ENCODE measurements around the gene SYT5. TPM values are rescaled to one million over a fixed set of nuclear protein-coding genes. Genes with fewer than 3 reads are reported as not detected.

The SYT5 gene
- total RNA-seq, 1 experiment from 2014 or later: 1.3 TPM

- intact Hi-C loops (cut with micrococcal nuclease; ENCODE audit: unreplicated experiment): loop anchor here (1.0 to 2.0 kb wide), 5 partner anchors 28 to 70 kb away; partner anchors contain the start of genes DNAAF3 and PPP6R1
These were observed 36.5 kb upstream of the SYT5 start for GRCh38 chr19:55216461-55217198.

GRCh38 chr19:55213547-55213946 lies 33.5 kb upstream of the SYT5 start:
- no peaks in the 10 kb centered on the region for H3K36me3 ChIP-seq (ENCODE audit: low read depth)
- H3K4me2 ChIP-seq: no peak overlapping the region
- H3K9me3 ChIP-seq (ENCODE audit: insufficient read depth, low read depth): peaks cover 16% of the 10 kb centered on the region; the same call in 1 of the 2 replicates
- H3K4me1 ChIP-seq (replicated peaks; ENCODE audit: insufficient read depth): peaks cover 39% of the 10 kb centered on the region
- H3K79me2 ChIP-seq (ENCODE audit: low read depth): no peaks in the 10 kb centered on the region
- TF ChIP-seq EZH2 (IDR thresholded peaks at IDR 0.05; ENCODE audit: low read depth) (no peak), CTCF (conservative IDR thresholded peaks at IDR 0.05) (no peak)
- ChIA-PET POLR2A (ENCODE audit: unreplicated experiment) (no interaction called here), CTCF (no interaction called here)
- H3K9me2 ChIP-seq (ENCODE audit: insufficient read depth): no peaks in the 10 kb centered on the region
- DNase-seq: no peak
- no peaks in the 10 kb centered on the region for H3K27me3 ChIP-seq (ENCODE audit: insufficient read depth, low read depth)
- no TSS peak for BruUV-seq (replicated peaks)
- intact Hi-C loops (cut with micrococcal nuclease; ENCODE audit: unreplicated experiment): no loop called here
- no peak overlapping the region for H2AFZ ChIP-seq
- peaks cover 48% of the 10 kb centered on the region for H3F3A ChIP-seq (ENCODE audit: insufficient read depth, low read depth)
- H3K4me3 ChIP-seq: no peak overlapping the region
- no peaks in the 10 kb centered on the region for H4K20me1 ChIP-seq (ENCODE audit: insufficient read depth)
- no peak overlapping the region for H3K27ac ChIP-seq

More at GRCh38 chr19:55216461-55217198, 36.5 kb upstream of the SYT5 start:
- Histone ChIP-seq H2AFZ (no peak overlapping the region; the same call in 1 of the 2 replicates), H3K4me3 (peak overlapping the region; percentile 61), H3K79me2 (ENCODE audit: low read depth) (no peaks in the 10 kb centered on the region), H4K20me1 (ENCODE audit: insufficient read depth) (no peaks in the 10 kb centered on the region), H3K4me1 (replicated peaks; ENCODE audit: insufficient read depth) (peaks cover 15% of the 10 kb centered on the region), H3F3A (ENCODE audit: insufficient read depth, low read depth) (peaks cover 28% of the 10 kb centered on the region), H3K27me3 (ENCODE audit: insufficient read depth, low read depth) (no peaks in the 10 kb centered on the region), H3K36me3 (ENCODE audit: low read depth) (no peaks in the 10 kb centered on the region), H3K4me2 (peak overlapping the region; percentile 92), H3K9me2 (ENCODE audit: insufficient read depth) (no peaks in the 10 kb centered on the region), H3K27ac (peak overlapping the region; percentile 92), H3K9me3 (ENCODE audit: insufficient read depth, low read depth) (peaks cover 16% of the 10 kb centered on the region; the same call in 1 of the 2 replicates)
- ChIA-PET POLR2A (ENCODE audit: unreplicated experiment) (interaction anchor here (0.5 to 1.2 kb wide), 3 partner anchors 44 to 1158 kb away, joined by 6 to 19 read pairs (median 11); no protein-coding TSS in a partner anchor), CTCF (interaction anchor here (0.6 to 1.2 kb wide), 2 partner anchors 42 to 332 kb away, joined by 3 to 4 read pairs; partner anchors contain the start of gene PPP6R1)
- BruUV-seq (replicated peaks): TSS peak; percentile 28
- peak; percentile 95 to 100 for DNase-seq
- TF ChIP-seq CTCF (conservative IDR thresholded peaks at IDR 0.05) (no peak), EZH2 (IDR thresholded peaks at IDR 0.05; ENCODE audit: low read depth) (no peak)

GRCh38 chr19:55212447-55212846 lies 32.4 kb upstream of the SYT5 start:
- peaks cover 42% of the 10 kb centered on the region for H3F3A ChIP-seq (ENCODE audit: insufficient read depth, low read depth)
- no TSS peak for BruUV-seq (replicated peaks)
- no peak overlapping the region for H3K27ac ChIP-seq
- no peak for TF ChIP-seq EZH2 (IDR thresholded peaks at IDR 0.05; ENCODE audit: low read depth)
- TF ChIP-seq CTCF (conservative IDR thresholded peaks at IDR 0.05): peak; percentile 57
- H4K20me1 ChIP-seq (ENCODE audit: insufficient read depth): no peaks in the 10 kb centered on the region
- H3K9me2 ChIP-seq (ENCODE audit: insufficient read depth): no peaks in the 10 kb centered on the region
- intact Hi-C loops (cut with micrococcal nuclease; ENCODE audit: unreplicated experiment): no loop called here
- no peak overlapping the region for H3K4me3 ChIP-seq
- no peaks in the 10 kb centered on the region for H3K79me2 ChIP-seq (ENCODE audit: low read depth)
- ChIA-PET POLR2A (ENCODE audit: unreplicated experiment) (interaction anchor here (0.6 kb wide), 1 partner anchor 14 kb away, joined by 3 read pairs; no protein-coding TSS in a partner anchor), CTCF (no interaction called here)
- H3K27me3 ChIP-seq (ENCODE audit: insufficient read depth, low read depth): no peaks in the 10 kb centered on the region
- H3K36me3 ChIP-seq (ENCODE audit: low read depth): no peaks in the 10 kb centered on the region
- H3K4me1 ChIP-seq (replicated peaks; ENCODE audit: insufficient read depth): peaks cover 36% of the 10 kb centered on the region
- H2AFZ ChIP-seq: no peak overlapping the region
- H3K4me2 ChIP-seq: no peak overlapping the region
- H3K9me3 ChIP-seq (ENCODE audit: insufficient read depth, low read depth): peaks cover 16% of the 10 kb centered on the region; the same call in 1 of the 2 replicates
- no peak for DNase-seq

Measured in PC-9 (cell line).